HG03103 (cell line): Measurements from ENCODE around the gene PXK.

Source experiments
- ATAC-seq: cut with Tn5 transposase; IDR thresholded peaks from one replicate; pipeline ENCODE4 v1.9.1; 2021; ENCODE audit warnings: low read depth; ENCODE audit not compliant: unreplicated experiment

The PXK gene

GRCh38 chr3:58441514-58442450, 109.1 kb downstream of the PXK start:
- ATAC-seq, result no peak

DNA sequence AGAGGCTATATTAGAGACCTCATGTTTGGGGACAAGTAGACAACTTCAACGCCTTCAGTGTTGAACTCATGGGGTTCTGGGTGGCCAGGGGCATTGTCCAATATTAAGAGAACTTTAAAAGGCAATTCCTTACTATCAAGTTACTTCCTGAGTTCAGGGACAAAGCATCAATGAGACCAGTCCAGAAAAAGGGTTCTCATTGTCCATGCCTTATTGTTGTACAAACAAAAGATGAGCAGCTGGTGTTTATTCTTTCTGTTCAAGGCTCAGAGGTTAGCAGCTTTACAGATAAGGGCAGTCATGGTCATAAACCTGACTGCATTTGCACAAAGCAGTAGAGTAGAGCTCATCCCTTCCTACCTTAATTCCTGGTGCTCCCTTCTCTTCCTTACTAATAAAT, 119.5 kb downstream of the PXK start:
- ATAC-seq, result no peak

DNA sequence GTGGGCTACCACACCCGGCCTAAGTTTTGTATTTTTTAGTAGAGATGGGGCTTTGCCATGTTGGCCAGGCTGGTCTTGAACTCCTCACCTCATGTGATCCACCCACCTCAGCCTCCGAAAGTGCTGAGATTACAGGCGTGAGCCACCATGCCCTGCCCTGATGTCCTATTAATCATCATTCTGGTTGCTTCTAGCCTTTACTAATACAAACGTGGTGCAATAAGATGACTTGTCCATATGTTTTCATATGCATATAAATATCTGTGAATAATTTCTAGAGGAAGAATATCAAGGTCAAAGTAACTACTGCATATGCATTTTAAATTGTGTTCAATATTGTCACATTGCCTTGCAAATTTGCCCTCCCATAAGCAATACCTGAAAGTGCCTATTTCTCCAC, 126.5 kb downstream of the PXK start:
- ATAC-seq, result no peak

DNA sequence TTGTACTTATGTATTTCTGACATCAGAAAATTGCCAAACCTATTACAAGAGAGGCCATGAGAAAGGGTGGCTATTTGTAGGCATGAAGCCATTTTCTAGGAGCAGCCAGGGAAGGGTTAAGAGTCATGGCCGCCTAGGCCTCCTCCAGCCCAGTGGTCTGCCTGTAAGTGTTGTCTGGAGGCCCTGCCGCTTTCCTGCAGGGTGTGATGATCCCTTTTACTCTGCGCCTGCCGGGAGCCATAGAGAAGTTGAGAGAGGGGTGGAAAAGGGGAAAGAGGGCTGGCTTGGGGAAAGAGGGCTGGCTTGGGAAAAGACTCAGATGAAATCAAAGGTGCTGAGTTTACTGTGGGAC, 130.1 kb downstream of the PXK start:
- no peak for ATAC-seq

DNA sequence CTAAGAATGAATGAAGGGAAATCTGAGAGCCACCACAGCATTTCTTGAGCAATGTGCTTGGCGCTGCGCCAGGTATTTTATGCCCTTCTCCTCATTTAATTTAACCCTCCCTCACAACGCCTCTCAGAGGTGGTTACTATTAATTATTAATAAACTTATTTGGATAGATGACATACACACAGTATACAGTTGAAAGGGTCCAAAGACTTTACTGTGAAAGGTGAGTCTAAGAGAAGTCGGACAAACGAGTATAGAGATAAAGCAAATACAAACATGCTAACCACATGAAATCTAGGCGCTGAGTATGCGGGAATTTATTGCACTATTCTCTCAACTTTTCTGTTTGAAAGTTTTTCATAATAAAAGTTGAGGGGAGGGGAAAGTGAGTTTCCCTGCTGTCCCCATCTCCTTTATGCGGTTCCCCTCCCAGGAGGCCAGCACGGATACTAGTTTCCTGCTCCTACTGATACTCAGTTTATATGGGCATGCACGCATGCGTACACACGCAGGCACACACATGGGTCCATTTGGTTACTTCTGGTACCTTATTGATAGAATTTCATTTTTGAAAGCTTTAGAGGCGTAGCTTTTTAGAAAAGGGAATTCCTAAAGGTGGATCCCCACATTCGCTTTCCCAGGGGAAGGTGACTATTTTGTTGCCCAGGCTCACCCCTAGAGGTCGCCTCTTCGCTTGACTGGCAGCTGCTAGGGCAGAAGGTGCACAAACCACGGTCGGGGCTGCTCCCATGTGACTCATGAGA, 130.7 kb downstream of the PXK start:
- ATAC-seq, result peak; percentile 88

DNA sequence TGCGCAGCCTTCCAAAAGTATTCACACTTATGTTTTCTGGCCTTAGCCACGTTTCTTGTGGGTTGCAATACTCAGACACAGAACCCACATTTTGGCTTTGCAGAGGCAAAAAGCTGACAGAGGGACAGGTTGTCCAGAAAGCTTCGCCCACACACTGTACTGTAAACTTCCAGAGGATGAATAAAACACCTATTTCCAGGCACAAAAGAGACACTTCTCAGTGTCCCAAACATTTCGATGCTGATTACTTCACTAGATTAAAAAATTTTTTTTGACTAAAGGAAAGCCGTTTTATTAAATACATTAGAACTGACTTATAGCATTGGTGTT, 131.2 kb downstream of the PXK start:
- no peak for ATAC-seq

DNA sequence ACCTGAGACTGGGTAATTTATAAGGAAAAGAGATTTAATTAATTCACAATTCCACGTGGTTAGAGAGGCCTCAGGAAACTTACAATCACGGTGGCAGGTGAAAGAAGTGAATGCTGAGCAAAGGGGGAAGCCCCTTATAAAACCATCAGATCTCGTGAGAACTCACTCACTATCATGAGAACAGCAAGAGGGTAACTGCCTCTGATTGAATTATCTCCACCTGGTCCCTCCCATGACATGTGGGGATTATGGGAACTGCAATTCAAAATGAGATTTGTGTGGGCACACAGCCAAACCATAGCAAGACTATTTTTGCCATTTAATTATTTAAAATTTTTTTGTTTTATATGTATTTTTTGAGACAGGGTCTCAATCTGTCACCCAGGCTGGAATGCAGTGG, 132.2 kb downstream of the PXK start:
- ATAC-seq, result no peak

DNA sequence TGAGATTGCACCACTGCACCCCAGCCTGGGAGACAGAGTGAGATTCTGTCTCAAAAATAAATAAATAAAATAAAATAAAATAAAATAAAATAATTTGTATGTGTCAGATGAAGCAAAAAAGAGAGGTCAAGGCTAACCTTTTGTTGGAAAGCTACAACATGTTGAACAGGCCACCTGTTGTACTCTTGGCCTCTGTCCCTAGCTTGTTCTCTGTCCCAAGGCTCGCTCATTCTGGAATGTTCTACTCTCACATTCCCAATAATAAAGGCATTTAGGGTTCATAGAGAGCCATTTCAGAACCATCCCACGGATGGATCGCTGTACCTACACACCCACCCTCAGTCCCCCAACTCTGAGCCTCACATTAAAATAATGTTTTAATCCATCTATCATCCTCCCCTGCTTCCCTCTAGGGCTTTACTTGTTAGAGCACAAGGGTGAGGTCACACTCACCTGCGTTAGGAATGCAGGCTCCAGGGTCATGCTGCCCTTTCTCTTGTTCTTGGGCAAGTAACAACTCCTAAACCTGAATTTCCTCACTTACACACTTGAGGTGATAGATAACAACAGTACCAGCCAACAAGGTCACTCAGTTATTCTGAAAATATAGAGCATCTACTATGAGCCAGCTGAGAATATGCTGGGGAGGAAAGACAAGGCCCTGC, 134.3 kb downstream of the PXK start:
- ATAC-seq, result no peak

- ATAC-seq, result no peak
Measured at GRCh38 chr3:58469096-58469495, 136.4 kb downstream of the PXK start.

GRCh38 chr3:58470363-58471024, 137.8 kb downstream of the PXK start:
- no peak for ATAC-seq

- no peak for ATAC-seq
Measured at GRCh38 chr3:58471025-58471887, 138.6 kb downstream of the PXK start.

- no peak for ATAC-seq
Measured at GRCh38 chr3:58473275-58473674, 140.6 kb downstream of the PXK start.

DNA sequence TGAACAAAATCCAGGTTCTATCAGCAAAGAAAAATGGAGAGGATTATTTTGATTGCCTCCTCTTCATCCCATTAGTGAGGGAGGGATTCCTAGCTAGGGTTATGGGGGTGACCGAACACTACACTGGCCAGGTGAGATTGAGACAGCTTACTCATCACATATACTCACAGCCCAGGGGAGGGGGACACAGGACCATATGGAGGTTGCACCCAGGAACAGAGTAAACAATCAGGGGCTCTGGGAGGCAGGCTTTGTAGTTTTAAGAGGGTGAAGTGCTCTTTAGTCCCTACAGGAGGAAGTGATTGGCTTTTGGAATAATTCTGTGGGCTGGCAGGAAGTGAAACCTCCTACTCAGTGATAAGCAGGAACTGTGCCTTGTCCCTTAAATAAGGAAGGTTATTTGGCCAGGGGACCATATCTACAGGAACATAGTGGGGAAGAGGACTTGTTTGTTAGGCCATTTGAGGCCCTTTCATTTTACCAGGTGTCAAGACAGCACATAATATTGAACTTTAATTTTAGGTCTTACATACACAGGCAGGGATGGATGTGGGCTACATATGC, 141.7 kb downstream of the PXK start:
- ATAC-seq, result no peak

DNA sequence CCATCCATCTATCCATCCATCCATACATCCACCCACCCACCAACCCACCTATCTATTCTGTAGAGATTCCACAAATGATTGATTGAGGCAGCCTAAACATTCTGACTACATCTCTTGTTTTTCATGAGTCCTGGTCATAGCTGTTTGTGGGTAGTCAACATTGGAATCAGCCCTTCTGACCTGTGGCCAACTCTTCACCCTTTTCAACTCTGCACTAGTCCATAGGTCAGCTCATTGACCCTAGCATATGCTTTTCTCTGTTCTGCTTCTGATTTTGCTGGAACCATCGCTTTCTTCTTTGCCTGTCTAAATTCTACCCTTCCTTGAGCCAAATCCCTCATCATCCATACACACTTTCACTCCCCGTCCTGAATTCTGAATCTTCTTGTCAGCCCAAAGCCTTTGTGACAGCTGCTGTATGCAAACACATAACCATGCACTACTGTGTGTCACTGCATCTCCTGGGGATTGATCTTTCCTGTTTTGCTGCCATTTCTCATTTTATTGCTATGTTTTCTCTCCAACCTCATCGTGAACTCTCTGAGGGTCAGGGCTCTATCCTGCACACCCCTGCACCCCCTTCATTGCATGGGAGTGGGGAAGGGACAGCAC, 142.4 kb downstream of the PXK start:
- ATAC-seq, result no peak
